HFF-Myc (cell line): ENCODE data around the gene TMEM86B.
A peak's percentile ranks its signal among the peaks of the same experiment; 100 is the strongest.

ENCODE experiments used
- DNase-seq: peaks from one replicate; pipeline ENCODE4 v3.0.0-alpha.2; 2011; ENCODE audit warnings: low read depth; ENCODE audit errors: extremely low read depth
- H3K4me3 ChIP-seq: replicated peaks from 2 replicates; pipeline ENCODE4 v1.5.1; 2011; ENCODE audit warnings: low read depth, mild to moderate bottlenecking, control low read depth, low read length
- TF ChIP-seq, protein P1 (sequence below): IDR thresholded peaks from 2 replicates; pipeline ENCODE4 v1.5.1; 2012; ENCODE audit warnings: mild to moderate bottlenecking, low read depth, low read length, control low read depth; ENCODE audit errors: missing control alignments

TMEM86B gene

DNA sequence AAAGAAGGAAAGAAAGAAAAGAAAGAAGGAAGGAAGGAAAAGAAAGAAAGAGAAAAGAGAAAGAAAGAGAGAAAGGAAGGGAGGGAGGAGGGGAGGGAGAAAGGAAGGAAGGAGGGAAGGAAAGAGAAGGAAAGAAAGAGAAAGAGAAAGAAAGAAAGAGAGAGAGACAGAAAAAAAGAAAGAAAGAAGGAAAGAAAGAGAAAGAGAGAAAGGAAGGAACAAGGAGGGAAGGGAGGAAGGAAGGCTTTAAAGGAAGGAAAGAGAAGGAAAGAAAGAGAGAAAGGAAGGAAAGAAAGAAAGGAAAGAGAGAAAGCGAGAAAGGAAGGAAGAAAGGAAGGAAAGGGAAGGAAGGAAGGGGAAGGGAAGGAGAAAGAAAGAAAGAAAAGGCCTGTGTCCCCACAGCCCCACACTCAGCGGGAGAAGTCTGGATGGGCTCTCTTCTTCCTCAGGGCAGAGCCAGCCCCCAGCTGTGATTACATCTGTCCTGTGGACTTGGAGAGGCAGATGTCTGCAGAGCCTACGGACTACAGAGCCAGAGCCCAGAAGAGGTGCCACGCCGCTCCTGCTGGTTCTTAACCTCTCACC lies 28.9 kb downstream of the TMEM86B start:
- no peak overlapping the region for H3K4me3 ChIP-seq
- TF ChIP-seq, protein P1, sequence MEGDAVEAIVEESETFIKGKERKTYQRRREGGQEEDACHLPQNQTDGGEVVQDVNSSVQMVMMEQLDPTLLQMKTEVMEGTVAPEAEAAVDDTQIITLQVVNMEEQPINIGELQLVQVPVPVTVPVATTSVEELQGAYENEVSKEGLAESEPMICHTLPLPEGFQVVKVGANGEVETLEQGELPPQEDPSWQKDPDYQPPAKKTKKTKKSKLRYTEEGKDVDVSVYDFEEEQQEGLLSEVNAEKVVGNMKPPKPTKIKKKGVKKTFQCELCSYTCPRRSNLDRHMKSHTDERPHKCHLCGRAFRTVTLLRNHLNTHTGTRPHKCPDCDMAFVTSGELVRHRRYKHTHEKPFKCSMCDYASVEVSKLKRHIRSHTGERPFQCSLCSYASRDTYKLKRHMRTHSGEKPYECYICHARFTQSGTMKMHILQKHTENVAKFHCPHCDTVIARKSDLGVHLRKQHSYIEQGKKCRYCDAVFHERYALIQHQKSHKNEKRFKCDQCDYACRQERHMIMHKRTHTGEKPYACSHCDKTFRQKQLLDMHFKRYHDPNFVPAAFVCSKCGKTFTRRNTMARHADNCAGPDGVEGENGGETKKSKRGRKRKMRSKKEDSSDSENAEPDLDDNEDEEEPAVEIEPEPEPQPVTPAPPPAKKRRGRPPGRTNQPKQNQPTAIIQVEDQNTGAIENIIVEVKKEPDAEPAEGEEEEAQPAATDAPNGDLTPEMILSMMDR: no peak
- no peak for DNase-seq

DNA sequence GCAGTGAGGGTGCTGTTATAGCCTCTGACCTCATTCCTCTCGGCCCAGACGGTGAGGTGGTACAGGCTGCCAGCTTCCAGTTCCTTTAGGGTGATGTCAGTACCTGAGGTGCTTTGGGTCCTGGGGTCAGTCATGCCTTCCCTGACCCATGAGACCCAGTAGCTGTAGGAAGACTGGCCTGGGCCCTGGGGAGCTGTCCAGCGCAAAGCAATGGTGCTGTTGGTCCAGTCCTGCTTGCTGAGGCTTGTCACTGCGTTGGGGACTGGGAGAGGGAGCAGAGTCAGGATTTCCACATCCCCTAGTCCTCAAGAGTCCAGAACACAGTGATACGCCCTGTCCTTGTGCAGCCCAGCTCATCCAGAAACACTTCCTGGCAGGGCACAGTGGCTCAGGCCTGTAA lies 29.9 kb downstream of the TMEM86B start:
- no peak overlapping the region for H3K4me3 ChIP-seq
- TF ChIP-seq, protein P1: no peak
- DNase-seq: no peak

DNA sequence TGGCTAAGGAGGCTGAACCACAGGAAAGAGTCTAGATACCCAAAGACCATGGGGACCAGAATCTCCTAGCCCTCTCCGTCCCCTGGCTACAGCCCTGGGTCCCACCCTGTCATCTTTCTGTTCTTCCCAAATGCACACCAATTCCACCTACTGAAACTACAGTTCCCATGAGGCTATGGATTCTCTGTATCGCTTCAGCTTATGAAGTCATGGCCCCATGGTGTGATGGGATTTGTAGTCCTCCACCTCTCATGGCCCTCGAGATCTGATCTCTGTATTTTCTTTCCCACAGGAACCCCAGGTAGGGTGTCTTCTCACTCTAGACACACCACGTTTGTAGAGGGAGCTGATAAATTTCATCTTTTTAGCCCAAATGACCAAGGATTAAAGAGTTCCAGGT lies 31.0 kb downstream of the TMEM86B start:
- H3K4me3 ChIP-seq: no peak overlapping the region
- no peak for DNase-seq
- TF ChIP-seq, protein P1: no peak

DNA sequence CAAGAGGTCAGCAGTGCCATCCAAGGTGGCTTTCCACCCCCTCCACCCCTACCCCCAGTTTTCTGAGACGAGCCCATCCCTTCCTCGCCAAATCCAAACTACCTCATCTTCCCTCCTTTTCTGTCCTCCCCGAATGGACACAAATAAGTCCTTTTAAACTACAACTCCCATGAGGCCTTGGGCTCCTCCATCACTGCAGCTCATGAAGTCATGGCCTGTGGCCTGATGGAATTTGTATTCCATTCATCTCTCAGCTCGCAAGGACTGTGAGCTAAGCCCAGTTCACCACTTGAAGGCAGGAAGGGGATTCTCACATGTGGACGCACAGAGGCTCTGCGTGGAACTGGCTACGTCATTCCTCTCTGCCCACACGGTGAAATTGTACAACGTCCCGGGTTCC lies 31.8 kb downstream of the TMEM86B start:
- TF ChIP-seq, protein P1: no peak
- H3K4me3 ChIP-seq: no peak overlapping the region
- no peak for DNase-seq

DNA sequence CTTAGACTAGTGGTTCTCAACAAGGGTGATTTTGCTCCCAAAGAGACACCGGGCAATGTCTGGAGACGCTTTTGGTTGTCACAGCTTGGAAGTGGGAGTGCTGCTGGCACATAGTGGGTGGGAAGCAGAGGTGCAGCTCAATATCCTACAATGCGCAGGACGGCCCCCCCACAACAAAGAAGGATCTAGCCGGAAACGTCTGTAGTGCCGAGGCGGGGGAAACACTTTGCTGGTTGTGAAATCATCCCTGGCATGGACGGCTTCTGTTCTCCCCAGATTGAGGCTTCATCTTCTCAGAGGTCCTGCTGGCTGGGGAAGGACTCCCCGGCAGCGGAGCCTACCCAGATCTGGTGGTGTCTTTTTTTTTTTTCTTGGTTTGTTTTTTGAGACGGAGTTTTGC lies 35.1 kb downstream of the TMEM86B start:
- no peak for DNase-seq
- TF ChIP-seq, protein P1: no peak
- H3K4me3 ChIP-seq: no peak overlapping the region

DNA sequence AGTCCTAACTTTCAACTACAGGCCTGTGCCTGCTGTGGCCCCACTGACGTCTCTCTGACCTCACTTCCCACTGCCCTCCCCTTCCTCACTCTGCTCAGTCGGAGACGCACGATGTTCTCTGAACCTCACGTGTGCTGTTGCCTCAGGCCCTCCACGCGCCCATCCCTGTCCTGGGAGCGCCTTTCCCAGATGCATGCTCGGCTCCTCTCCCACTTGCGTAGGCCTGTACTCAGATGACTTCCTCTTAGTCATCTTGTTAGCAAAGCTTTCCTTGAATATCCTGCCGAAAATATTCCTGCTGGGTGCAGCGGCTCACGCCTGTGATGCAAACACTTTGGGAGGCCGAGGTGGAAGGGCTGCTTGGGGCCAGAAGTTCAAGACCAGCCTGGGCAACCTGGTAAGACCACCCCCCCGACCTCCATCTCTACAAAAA lies 39.1 kb downstream of the TMEM86B start:
- TF ChIP-seq, protein P1: no peak
- peak; percentile 86 for DNase-seq
- H3K4me3 ChIP-seq: no peak overlapping the region

DNA sequence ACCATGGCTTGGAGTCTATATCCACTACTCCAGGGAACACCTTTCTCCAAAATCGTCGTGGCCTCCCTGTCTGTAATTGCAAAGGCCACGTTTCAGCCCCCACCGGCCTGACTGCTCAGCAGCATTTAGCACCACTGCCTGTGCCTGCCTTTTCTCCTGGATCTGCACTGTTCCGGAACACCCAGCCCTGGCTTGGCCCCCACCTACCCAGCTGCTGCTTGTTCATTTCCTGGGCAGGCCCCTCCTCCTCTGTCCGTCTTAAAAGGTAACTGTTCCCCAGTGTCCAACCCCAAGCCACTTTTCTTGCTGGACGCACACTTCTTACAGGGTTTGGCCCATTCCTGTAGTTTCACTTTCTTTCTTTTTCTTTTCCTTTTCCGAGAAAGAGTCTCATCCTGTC lies 39.9 kb downstream of the TMEM86B start:
- no peak for DNase-seq
- H3K4me3 ChIP-seq: no peak overlapping the region
- TF ChIP-seq, protein P1: no peak
